ENCODE measurements around the gene TMEM143. TPM values are rescaled to one million over a fixed set of nuclear protein-coding genes. Genes with fewer than 3 reads are reported as not detected.

The TMEM143 gene
- total RNA-seq, 1 donor from 2014 or later: 8.5 TPM

DNA sequence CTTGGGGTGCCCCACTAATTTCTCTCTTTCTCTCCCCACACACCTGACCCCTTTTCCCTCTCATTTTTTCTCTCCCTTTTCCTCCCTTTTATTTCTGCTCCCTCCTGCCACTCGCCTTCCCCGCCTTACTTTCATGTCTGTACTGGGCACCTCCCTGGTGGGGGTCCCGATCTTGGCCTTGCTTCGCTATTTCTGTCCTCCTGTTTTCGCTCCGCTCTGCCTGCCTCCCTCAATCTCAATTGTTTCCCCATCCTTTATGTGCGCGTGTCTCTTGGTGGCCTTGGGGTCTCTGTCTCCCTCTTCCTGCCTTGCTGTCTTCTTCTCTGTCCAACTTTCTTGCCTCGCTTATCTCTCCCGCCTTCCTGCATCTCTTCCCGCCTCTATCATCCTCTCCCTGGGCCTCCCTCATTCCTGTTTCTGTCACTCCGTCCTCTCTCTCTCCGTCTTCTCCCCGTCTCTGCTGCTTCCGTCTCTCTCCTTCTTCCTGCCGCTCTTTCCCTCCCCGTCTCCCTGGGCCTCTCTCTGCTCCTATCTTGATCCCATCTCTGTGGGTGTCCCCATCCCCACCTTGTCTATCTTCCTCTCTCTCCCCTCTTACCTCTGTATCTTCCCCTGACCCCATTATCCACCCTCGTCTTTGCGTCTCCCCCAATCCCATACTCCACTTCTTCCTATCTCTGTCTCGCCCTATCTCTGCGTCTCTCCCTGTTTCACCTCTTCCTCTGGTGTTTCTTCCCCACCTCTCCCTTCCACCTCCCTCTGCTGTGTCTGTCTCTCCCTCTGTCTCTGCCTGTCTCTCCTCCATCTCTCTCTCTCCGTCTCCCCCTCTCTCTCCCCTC, 33.7 kb upstream of the TMEM143 start:
- H3K9me3 Mint-ChIP-seq (ENCODE audit: unreplicated experiment): no peaks in the 10 kb centered on the region
- peak overlapping the region; percentile 91 for H3K27ac Mint-ChIP-seq (ENCODE audit: unreplicated experiment)
- no peak for DNase-seq (ENCODE audit: low spot score)
- H3K27me3 Mint-ChIP-seq (ENCODE audit: unreplicated experiment): peaks cover 39% of the 10 kb centered on the region
- H3K4me1 Mint-ChIP-seq (ENCODE audit: unreplicated experiment): peaks cover 48% of the 10 kb centered on the region
- H3K4me3 Mint-ChIP-seq (ENCODE audit: unreplicated experiment): peak overlapping the region; percentile 89
- TF ChIP-seq, protein P1, sequence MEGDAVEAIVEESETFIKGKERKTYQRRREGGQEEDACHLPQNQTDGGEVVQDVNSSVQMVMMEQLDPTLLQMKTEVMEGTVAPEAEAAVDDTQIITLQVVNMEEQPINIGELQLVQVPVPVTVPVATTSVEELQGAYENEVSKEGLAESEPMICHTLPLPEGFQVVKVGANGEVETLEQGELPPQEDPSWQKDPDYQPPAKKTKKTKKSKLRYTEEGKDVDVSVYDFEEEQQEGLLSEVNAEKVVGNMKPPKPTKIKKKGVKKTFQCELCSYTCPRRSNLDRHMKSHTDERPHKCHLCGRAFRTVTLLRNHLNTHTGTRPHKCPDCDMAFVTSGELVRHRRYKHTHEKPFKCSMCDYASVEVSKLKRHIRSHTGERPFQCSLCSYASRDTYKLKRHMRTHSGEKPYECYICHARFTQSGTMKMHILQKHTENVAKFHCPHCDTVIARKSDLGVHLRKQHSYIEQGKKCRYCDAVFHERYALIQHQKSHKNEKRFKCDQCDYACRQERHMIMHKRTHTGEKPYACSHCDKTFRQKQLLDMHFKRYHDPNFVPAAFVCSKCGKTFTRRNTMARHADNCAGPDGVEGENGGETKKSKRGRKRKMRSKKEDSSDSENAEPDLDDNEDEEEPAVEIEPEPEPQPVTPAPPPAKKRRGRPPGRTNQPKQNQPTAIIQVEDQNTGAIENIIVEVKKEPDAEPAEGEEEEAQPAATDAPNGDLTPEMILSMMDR (IDR thresholded peaks at IDR 0.05; ENCODE audit: unreplicated experiment): no peak
- peaks cover 3% of the 10 kb centered on the region for H3K36me3 Mint-ChIP-seq (ENCODE audit: low read depth, unreplicated experiment)

GRCh38 chr19:48396824-48397176, 33.1 kb upstream of the TMEM143 start:
- DNase-seq (ENCODE audit: low spot score): no peak
- Mint-ChIP-seq H3K27ac (ENCODE audit: unreplicated experiment) (no peak overlapping the region), H3K4me1 (ENCODE audit: unreplicated experiment) (peaks cover 44% of the 10 kb centered on the region), H3K4me3 (ENCODE audit: unreplicated experiment) (no peak overlapping the region), H3K27me3 (ENCODE audit: unreplicated experiment) (peaks cover 40% of the 10 kb centered on the region), H3K36me3 (ENCODE audit: low read depth, unreplicated experiment) (peaks cover 3% of the 10 kb centered on the region), H3K9me3 (ENCODE audit: unreplicated experiment) (no peaks in the 10 kb centered on the region)
- TF ChIP-seq, protein P1 (IDR thresholded peaks at IDR 0.05; ENCODE audit: unreplicated experiment): no peak

- H3K27ac Mint-ChIP-seq (ENCODE audit: unreplicated experiment): no peak overlapping the region
- H3K4me3 Mint-ChIP-seq (ENCODE audit: unreplicated experiment): peak overlapping the region; percentile 37
- H3K9me3 Mint-ChIP-seq (ENCODE audit: unreplicated experiment): no peaks in the 10 kb centered on the region
- H3K27me3 Mint-ChIP-seq (ENCODE audit: unreplicated experiment): peaks cover 36% of the 10 kb centered on the region
- H3K36me3 Mint-ChIP-seq (ENCODE audit: low read depth, unreplicated experiment): peaks cover 3% of the 10 kb centered on the region
- no peak for DNase-seq (ENCODE audit: low spot score)
- TF ChIP-seq, protein P1 (IDR thresholded peaks at IDR 0.05; ENCODE audit: unreplicated experiment): no peak
- H3K4me1 Mint-ChIP-seq (ENCODE audit: unreplicated experiment): peaks cover 38% of the 10 kb centered on the region
These were observed 32.5 kb upstream of the TMEM143 start for GRCh38 chr19:48396016-48396823.

DNA sequence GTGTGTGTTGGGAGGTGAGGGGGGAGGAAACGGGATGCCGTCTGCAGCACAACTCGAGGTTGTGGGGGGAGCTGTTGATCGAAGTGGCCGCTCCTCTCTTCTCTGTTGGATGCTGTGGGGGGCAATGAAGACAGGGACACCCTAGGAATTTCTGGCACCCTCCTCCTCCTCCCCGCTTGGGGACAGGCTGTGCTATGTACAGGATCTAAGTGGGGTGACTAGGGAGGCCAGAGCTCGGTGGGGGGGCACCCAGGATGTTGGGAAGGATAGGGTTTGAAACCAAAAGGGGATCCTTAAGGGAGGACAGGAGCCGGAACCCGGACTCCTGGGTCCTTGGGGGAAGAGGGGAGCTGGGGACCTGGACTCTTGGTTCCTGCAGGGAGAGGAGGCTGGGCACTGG, 31.8 kb upstream of the TMEM143 start:
- Mint-ChIP-seq H3K4me1 (ENCODE audit: unreplicated experiment) (peaks cover 33% of the 10 kb centered on the region), H3K9me3 (ENCODE audit: unreplicated experiment) (no peaks in the 10 kb centered on the region), H3K27me3 (ENCODE audit: unreplicated experiment) (peaks cover 33% of the 10 kb centered on the region), H3K4me3 (ENCODE audit: unreplicated experiment) (peak overlapping the region; percentile 65), H3K27ac (ENCODE audit: unreplicated experiment) (no peak overlapping the region), H3K36me3 (ENCODE audit: low read depth, unreplicated experiment) (peaks cover 3% of the 10 kb centered on the region)
- no peak for DNase-seq (ENCODE audit: low spot score)
- TF ChIP-seq, protein P1 (IDR thresholded peaks at IDR 0.05; ENCODE audit: unreplicated experiment): no peak

DNA sequence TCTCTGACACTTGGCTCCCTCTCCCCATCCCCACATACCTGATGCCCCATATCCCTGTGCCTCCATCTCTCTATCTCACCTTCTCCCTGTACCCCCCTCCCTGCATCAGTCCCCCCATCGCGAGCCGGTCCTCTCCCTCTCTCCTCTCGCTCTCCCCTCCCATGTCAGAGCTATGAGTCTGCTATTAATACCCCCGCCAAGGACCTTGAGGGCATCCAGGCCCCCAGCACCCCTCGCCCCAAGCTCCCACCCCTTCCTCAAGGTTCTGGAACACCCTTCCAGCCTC, 31.4 kb upstream of the TMEM143 start:
- peak overlapping the region; percentile 77 for H3K4me3 Mint-ChIP-seq (ENCODE audit: unreplicated experiment)
- DNase-seq (ENCODE audit: low spot score): no peak
- H3K9me3 Mint-ChIP-seq (ENCODE audit: unreplicated experiment): no peaks in the 10 kb centered on the region
- H3K27me3 Mint-ChIP-seq (ENCODE audit: unreplicated experiment): peaks cover 31% of the 10 kb centered on the region
- H3K4me1 Mint-ChIP-seq (ENCODE audit: unreplicated experiment): peaks cover 29% of the 10 kb centered on the region
- peaks cover 6% of the 10 kb centered on the region for H3K36me3 Mint-ChIP-seq (ENCODE audit: low read depth, unreplicated experiment)
- TF ChIP-seq, protein P1 (IDR thresholded peaks at IDR 0.05; ENCODE audit: unreplicated experiment): no peak
- H3K27ac Mint-ChIP-seq (ENCODE audit: unreplicated experiment): no peak overlapping the region
